ENCODE measurements around the gene GALNT13.

DNA sequence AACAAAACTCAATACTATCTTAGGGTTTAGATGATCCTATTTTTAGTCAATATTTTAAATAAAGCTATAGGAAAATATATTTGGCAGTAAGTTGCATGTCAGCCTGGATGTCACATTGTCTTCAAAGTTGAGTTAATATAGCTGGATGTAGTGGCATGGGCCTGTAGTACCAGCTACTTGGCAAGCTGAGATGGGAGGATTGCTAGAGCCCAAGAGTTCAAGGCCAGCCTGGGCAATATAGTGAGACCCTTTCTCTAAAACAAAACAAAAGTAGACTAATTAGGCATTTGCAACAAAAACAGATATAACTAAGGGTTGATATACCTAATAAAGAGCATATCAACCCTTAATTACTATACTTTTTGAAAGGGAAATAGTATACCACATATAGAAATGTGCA, 572.2 kb downstream of the GALNT13 start:
- TF ChIP-seq, protein P1, sequence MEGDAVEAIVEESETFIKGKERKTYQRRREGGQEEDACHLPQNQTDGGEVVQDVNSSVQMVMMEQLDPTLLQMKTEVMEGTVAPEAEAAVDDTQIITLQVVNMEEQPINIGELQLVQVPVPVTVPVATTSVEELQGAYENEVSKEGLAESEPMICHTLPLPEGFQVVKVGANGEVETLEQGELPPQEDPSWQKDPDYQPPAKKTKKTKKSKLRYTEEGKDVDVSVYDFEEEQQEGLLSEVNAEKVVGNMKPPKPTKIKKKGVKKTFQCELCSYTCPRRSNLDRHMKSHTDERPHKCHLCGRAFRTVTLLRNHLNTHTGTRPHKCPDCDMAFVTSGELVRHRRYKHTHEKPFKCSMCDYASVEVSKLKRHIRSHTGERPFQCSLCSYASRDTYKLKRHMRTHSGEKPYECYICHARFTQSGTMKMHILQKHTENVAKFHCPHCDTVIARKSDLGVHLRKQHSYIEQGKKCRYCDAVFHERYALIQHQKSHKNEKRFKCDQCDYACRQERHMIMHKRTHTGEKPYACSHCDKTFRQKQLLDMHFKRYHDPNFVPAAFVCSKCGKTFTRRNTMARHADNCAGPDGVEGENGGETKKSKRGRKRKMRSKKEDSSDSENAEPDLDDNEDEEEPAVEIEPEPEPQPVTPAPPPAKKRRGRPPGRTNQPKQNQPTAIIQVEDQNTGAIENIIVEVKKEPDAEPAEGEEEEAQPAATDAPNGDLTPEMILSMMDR (IDR thresholded peaks at IDR 0.05; ENCODE audit: low read length) = no peak
- no peak for TF ChIP-seq EZH2phosphoT487 (IDR thresholded peaks at IDR 0.05; ENCODE audit: low read length)
- TF ChIP-seq EZH2 (optimal IDR thresholded peaks at IDR 0.05; ENCODE audit: low read depth, low read length) = no peak

Data from MM.1S (cell line).